ENCODE results near the gene SPIRE2.
A peak's percentile ranks its signal among the peaks of the same experiment; 100 is the strongest.
"Not testable (repeated sequence)": the region's sequence is repeated elsewhere in the genome, so short reads cannot be mapped to it uniquely, and the experiment has no call there.

SPIRE2 gene

DNA sequence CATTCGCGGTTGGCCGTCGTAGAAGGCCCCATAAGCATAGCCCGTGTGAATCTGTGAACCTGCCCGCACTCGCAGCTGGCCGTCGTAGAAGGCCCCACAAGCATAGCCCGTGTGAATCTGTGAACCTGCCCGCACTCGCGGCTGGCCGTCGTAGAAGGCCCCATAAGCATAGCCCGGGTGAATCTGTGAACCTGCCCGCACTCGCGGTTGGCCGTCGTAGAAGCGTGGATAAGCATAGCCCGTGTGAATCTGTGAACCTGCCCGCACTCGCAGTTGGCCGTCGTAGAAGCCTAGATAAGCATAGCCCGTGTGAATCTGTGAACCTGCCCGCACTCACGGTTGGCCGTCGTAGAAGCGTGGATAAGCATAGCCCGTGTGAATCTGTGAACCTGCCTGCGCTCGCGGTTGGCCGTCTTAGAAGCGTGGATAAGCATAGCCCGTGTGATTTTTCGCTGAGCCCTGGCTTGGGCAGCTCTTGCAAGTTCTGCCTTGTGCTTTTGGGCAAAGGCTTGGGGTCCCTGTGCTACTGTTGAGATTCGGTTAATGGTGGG is 6.6 kb downstream of the SPIRE2 start:
- not testable (repeated sequence) for DNase-seq (ENCODE audit: low read depth in 3 of 3)

DNA sequence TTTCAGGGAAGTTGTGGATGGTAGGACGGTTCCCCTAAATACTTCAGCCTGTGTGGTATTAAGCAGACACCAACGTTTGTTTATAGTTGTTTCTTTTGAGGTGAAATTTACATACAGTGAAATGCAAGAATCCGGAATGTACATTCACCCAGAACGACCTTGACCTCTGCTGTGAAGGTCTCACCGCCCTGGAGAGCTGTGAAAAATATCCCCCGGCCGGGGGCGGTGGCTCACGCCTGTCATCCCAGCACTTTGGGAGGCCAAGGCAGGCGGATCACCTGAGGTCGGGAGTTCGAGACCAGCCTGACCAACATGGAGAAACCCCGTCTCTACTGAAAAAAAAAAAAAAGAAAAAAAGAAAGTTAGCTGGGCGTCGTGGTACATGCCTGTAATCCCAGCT is 8.2 kb downstream of the SPIRE2 start:
- DNase-seq (ENCODE audit: low read depth in 3 of 3) = not testable (repeated sequence)

- DNase-seq (ENCODE audit: low read depth in 3 of 3) = no peak
Observed at GRCh38 chr16:89837014-89837546, 8.8 kb downstream of the SPIRE2 start.

DNA sequence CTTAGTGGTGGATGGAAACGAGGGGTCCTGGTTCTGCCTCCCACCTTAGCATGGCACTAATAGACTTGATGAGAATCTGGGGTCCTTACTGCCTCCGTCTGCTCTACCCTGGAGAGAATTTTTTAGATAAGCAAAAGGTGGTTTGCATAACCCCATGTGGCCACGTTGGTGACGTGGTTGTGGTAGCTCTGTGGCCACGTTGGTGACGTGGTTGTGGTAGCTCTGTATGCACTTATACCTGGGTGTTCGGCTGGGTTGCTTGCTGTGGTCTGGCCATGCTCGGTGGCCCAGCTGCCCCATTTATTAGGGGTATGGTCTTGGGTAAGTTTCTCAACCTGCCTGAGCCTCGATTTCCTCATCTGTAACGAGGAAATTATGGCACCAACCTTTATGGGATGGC is 13.0 kb downstream of the SPIRE2 start:
- DNase-seq (ENCODE audit: low read depth in 3 of 3) = peak in 1 of 3 donors; percentile 15

- no peak for DNase-seq (ENCODE audit: low read depth in 3 of 3)
Observed at GRCh38 chr16:89842471-89843408, 14.5 kb downstream of the SPIRE2 start.

GRCh38 chr16:89843409-89844350 is 15.4 kb downstream of the SPIRE2 start:
- DNase-seq (ENCODE audit: low read depth in 3 of 3) = no peak

DNA sequence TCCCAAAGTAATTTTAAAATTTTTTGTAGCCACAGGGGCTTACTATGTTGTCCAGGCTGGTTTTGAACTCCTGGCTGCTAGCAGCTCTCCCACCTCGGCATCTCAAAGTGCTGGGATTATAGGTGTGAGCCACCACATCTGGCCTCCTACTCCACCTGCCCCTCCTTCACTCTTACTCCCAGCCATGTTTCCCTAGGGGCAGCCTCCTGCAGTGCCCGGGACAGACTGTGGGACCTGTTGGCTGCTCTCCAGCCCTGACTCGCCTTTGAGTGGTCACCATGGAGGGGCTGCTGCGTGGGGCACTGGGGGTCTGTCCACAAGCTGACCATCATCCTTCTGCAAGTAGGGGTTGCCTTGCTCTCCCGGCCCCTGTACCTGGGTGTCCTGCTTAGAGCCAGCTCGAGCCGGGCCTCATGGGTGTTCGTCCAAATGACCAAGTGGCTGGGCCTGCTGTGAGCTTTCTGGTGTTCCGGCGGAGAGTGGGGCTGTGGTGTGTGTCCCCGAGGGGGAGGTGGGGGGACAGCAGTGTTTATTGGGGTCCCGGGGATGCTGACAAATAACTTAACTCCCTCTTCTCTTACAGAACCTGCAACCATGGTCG is 16.6 kb downstream of the SPIRE2 start:
- no peak for DNase-seq (ENCODE audit: low read depth in 3 of 3)

DNA sequence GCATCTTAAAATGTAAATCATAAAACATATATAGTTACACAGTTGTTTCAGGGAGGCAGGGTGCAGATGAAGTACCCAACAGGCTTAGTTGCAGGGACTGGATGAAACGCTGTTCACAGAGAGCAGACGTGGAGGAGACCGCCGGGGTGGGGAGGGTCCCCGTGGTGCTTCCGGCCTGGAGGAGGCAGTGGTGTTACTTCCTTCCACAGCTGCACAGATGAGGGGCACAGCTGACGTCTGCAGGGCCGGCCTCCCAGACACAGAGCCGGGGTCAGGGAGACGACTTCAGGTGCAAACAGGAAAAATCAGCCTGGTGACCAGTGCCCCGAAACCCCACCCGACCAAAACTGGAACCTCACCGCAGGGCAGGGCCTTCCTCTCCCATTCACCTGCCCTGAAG is 17.1 kb downstream of the SPIRE2 start:
- no peak for DNase-seq (ENCODE audit: low read depth in 3 of 3)

DNA sequence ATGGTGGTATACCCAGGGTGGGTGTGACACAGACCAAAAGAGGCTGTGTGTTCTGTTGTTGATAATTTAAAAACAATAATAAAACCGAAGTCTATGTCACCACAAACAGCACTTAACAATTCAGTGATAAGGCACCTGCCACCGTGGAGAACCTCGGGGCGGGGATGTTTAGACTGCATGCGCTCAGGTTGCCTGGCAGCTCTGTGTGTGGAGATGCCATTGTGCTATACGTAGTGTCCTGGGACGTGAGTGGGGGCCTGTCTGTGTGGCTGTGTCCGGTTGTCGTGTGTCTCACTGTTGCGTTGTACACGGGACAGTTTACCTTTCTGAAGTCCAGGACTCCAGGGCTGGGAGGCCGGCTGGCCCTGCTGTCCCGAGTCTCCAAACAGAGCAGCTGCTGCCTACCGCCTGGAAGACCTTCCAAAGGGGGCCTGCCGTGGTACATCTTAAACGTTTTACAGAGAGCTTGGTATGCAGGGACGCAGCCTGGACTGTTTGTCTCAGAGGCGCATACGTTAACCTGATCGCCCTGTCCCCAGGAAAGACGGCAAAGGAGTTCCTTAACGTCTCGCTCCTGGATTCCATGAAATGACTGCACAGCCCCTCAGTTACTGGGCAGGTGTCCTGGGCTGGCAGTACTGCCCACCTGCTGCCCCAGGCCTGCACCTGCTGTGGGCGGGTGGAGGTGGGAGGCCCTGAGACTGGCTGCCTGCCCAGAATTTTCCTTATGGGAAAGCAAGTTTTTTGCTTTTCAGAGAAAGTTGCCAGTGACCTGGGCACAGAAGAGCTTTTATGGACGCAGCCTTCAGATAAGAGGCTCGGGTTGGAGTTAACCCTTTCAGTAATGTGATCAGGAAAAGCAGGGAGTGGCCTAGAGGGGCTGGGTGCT is 19.0 kb downstream of the SPIRE2 start:
- no peak for DNase-seq (ENCODE audit: low read depth in 3 of 3)

DNA sequence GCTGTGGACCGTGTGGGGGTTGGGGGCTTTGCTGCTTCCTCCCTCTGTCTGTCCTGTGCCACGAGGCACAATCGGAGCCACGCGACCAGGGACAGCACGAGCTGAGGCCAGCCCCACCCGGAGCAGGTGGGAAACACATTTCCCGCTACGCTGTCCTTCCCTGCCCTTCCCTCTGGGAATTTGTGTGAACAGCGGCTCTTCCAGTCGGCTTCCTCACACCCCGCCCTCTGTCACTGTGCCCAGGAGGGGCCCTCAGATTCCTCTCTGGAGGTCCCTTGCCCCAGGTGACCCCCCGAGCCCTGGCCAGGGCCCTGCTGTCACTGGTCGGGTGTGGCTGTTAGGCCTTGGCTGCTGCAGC is 19.6 kb downstream of the SPIRE2 start:
- no peak for DNase-seq (ENCODE audit: low read depth in 3 of 3)

DNA sequence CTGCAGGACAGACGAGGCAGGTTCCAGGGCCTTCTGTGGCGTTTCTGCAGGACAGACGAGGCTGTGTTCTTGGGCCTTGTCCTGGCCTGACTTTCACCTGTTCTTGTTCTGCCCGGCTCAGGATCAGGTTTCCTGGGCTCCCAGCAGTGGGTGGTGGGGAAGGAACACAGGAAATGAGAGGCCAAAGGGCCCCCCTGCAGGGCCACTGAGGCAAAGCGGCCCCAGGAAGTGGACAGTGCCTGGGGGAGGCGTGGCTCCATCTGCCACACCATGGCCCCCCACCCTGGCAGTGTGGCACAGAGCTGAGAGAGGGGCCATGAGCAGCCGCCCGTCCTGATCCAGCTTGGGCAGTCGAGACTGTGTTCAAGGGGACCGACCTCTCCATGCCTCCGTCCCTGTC is 20.7 kb downstream of the SPIRE2 start:
- DNase-seq (ENCODE audit: low read depth in 3 of 3) = no peak

GRCh38 chr16:89853306-89853993 is 25.2 kb downstream of the SPIRE2 start:
- no peak for DNase-seq (ENCODE audit: low read depth in 3 of 3)

GRCh38 chr16:89855301-89855945 is 27.1 kb downstream of the SPIRE2 start:
- DNase-seq (ENCODE audit: low read depth in 3 of 3) = no peak

- no peak for DNase-seq (ENCODE audit: low read depth in 3 of 3)
Observed at GRCh38 chr16:89855986-89856385, 27.7 kb downstream of the SPIRE2 start.

GRCh38 chr16:89858973-89859614 is 30.8 kb downstream of the SPIRE2 start:
- no peak for DNase-seq (ENCODE audit: low read depth in 3 of 3)

- DNase-seq (ENCODE audit: low read depth in 3 of 3) = no peak
Observed at GRCh38 chr16:89859615-89860007, 31.3 kb downstream of the SPIRE2 start.

DNA sequence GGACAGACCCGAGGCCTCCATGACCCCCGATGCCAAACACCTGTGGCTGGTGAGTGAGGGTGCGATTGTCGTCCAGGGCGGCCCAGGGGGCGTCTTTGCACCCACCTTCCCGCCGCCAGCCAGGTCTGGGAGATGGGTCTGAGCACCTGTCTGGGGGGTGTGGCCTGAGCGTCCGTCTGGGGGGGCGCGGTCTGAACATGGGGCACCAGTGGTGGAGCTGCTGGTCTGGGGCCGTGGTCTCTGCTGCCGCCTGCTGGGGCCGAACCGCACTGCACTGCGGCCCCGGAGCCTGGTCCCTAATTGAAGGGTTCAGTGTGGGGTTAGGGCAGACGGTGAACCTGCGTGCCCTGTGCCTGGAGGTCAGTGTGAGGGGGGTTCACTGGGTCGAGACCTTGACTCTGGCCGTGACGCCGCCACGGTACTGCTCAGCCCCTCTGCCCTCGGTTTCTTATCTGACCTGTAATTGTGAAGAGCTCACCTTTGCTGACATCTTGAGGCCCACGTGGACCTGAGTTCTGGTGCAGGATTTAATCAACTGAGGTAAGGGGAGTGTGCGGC is 32.6 kb downstream of the SPIRE2 start:
- DNase-seq (ENCODE audit: low read depth in 3 of 3) = peak; percentile 52 to 63 (median 59)

DNA sequence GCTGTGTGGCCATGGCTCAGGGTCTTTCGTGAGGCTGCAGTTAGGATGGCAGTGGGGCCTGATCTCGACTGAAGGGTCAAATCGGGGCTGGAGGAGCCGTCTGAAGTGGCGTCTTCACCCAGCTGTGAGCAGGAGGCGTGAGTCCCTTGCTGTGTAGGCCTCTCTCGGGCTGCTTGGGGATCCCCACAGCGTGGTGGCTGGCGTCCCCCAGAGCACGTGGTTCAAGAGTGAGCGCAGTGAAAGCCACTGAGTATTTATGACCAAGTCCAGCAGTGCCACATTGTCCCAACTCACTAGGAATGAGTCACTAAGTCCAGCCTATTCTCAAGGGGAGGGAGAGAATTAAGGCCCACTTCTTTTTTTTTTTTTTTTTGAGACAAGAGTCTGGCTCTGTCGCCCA is 33.4 kb downstream of the SPIRE2 start:
- DNase-seq (ENCODE audit: low read depth in 3 of 3) = no peak

DNA sequence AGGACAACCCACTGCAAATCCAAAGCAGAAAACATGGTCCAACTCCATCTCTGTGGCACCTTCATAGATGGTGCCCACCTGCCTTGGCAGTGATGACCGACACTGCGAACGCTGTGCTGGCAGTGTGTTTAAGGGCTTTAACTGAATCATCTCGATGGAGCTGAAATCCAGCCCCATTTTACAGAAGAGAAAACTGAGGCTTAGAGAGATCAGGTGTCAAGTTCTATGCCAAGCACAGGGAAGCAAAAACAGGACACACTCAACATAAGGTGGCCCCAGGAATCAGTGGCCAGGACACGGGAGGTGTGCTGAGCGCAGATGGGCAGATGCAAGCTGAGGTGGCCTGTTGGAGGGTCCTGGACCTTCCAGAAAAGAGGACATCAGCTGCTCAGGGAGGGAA is 34.5 kb downstream of the SPIRE2 start:
- DNase-seq (ENCODE audit: low read depth in 3 of 3) = no peak

Measured in stimulated activated CD4-positive, alpha-beta T cell treated with anti-CD3 and anti-CD28 coated beads, TNF-alpha, amount 100 ng/mL, for 48 hours (primary cell).